Astrocyte of the spinal cord (primary cell): ENCODE data around the gene SDF4.

Experiments
- DNase-seq: peaks from one replicate; pipeline ENCODE4 v3.0.0; 2011; ENCODE audit warnings: low read depth, low spot score
- H3K4me3 ChIP-seq: 2 replicates; pipeline ENCODE4 v1.5.1; 2011; ENCODE audit warnings: low read depth, mild to moderate bottlenecking, low read length, moderate library complexity
- in situ Hi-C: cut with HindIII; loops from 2 replicates; pipeline ENCODE4 v1.10.0; 2017; ENCODE audit warnings: low sequenced_read_pairs
- TF ChIP-seq, protein P1 (sequence below): IDR thresholded peaks from 2 replicates; pipeline ENCODE4 v1.5.1; 2012; ENCODE audit warnings: low read depth, mild to moderate bottlenecking, low read length, inconsistent platforms

The SDF4 gene

DNA sequence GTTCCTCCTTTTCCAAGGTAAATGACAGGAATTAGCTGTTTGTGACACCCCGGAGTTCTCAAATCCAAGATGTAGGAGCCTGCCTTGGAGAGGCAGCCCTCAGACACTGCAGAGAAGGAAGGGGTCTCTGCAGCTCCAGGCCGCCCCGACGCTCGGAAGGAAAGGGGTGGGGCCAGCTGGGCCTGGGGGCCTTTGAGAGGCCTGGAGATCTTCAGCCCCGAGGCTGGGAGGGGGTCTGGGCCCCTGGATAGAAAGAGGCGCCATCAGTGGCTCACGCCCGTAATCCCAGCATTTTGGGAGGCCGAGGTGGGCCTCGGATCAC is 24.3 kb downstream of the SDF4 start:
- no peak for DNase-seq
- H3K4me3 ChIP-seq: no peak overlapping the region
- TF ChIP-seq, protein P1, sequence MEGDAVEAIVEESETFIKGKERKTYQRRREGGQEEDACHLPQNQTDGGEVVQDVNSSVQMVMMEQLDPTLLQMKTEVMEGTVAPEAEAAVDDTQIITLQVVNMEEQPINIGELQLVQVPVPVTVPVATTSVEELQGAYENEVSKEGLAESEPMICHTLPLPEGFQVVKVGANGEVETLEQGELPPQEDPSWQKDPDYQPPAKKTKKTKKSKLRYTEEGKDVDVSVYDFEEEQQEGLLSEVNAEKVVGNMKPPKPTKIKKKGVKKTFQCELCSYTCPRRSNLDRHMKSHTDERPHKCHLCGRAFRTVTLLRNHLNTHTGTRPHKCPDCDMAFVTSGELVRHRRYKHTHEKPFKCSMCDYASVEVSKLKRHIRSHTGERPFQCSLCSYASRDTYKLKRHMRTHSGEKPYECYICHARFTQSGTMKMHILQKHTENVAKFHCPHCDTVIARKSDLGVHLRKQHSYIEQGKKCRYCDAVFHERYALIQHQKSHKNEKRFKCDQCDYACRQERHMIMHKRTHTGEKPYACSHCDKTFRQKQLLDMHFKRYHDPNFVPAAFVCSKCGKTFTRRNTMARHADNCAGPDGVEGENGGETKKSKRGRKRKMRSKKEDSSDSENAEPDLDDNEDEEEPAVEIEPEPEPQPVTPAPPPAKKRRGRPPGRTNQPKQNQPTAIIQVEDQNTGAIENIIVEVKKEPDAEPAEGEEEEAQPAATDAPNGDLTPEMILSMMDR: no peak
- in situ Hi-C loops: no loop called here

DNA sequence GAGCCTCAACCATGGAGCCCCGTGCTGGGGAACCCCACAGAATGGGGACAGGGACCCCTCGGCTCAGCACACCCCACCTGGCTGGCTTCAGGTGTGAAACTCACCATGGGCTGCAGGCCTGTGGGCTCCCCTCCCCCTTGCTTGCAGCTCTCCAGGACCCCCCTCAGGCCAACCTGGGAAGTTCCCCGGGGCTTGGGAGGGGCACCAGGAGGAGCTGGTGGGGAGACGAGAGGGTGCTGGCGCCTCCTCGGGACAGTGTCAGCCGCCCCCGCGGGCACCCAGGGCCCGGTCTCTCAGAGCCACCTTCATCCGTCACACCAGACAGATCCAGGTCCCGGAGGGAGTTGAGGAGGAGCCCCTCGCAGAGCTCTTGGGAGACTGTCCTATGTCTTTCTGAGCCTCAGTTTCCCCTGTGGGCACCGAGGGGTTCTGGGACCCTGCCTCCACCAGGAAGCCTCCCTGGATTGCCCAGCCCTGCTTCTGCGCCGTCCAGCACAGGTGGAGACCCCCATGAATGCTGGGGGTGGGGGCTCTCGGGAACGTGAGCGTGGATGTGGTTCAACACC is 24.8 kb downstream of the SDF4 start:
- no peak overlapping the region for H3K4me3 ChIP-seq
- in situ Hi-C loops: no loop called here
- no peak for DNase-seq
- TF ChIP-seq, protein P1: peak; percentile 7

DNA sequence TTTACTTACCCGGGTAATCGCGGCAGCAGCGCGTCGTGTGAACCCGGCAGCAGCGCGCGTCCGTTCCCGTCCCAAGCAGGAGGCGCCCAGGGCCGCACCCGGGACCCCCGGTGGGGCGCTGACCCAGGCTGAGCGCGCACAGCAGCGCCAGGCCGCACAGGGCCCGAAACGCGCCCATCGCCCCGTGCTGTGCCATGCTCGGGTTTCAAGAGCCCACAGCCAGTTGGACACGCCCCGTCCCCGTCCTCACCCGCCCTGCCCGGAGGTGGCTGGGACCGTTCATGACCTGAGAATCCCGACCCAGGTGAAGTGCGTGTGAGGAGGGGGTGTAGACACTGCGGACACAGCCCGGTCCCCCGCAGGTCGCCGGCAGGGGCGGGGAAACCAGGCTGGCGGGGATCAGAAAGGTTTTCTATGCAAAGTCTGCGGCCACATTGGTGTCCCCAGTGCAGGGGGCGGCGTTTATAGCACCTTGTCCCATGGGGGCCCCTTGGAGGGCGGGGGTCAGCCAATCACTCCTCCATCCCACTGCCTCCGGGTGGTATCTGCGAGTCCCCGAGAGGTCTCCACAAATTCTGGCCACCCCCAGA is 25.3 kb downstream of the SDF4 start, which contains the start of gene TNFRSF18:
Gene TNFRSF18, minus strand, starts transcription at position 217 of the 590 bp plus-strand sequence. Its CDS starts 21 bp downstream, at position 196.
- H3K4me3 ChIP-seq: no peak within 1 kb of the TSS
- TF ChIP-seq, protein P1: no peak
- in situ Hi-C loops: no loop called here
- peak; percentile 5 for DNase-seq

DNA sequence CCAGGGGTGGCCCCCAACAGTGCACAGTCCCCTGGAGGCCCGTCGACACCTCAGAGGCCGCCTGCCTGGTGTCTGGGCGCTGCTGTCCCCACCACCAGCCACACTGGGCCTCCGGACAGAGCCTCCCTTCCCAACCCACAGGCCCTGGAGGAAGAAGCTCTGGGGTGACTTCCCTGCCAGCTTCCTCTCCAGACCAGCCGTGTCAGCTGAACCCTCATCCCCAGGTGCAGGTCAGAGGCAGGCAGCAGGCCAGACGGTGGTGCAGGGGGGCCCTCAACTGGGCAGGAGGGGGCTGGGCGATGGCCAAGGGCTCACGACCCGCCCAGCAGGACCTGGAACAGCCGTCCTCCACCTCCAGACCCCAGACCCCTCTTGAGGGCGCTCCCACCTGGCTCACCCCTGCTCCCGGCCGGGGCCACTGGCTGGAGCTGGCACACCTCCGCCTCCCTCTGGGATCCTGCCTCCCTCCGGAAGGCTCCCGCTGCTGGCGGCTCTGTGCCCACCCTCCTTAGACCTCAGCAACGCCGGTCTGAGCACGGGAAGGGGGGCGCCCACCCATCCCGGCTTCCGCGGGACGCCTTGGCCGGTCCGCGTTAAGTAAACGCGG is 25.9 kb downstream of the SDF4 start:
- no peak for DNase-seq
- H3K4me3 ChIP-seq: no peak overlapping the region
- TF ChIP-seq, protein P1: no peak
- in situ Hi-C loops: no loop called here

DNA sequence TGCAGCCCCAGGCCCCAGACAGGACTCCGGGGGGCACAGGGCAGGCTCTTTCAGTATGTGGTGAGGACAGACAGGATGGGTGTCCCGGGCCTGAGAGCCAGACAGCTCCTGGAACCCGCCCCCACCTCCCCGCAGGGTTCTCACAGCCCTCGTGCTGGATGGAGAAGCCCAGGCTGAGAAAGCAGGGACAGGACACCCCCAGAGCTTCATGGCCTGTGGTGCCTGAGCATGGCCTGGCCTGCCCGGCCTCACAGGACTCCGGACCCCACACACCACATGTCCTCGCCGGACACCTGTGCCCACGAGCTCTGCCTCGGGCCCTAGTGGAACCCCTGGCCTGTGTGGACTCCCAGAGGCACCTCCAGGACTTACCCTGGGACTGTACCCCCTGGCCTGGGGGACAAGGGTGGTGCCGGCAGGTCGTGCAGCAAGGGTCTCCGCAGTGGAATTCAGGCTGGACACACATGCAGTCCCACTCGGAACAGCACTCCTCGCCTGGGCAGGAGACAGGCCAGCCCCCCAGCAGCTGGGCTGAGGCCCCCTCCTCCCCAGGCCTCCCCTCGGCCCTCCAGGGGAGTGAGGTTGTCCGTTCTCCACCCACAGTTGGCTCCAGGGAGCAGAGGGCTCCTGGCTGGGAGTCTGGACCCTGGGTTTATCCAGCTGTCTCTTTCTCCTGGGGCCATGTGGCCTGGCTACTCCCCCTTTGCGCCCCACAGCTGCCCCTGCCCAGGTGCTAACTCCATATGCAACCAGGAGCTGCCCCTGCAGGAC is 26.6 kb downstream of the SDF4 start:
- DNase-seq: no peak
- TF ChIP-seq, protein P1: no peak
- no peak overlapping the region for H3K4me3 ChIP-seq
- in situ Hi-C loops: no loop called here

DNA sequence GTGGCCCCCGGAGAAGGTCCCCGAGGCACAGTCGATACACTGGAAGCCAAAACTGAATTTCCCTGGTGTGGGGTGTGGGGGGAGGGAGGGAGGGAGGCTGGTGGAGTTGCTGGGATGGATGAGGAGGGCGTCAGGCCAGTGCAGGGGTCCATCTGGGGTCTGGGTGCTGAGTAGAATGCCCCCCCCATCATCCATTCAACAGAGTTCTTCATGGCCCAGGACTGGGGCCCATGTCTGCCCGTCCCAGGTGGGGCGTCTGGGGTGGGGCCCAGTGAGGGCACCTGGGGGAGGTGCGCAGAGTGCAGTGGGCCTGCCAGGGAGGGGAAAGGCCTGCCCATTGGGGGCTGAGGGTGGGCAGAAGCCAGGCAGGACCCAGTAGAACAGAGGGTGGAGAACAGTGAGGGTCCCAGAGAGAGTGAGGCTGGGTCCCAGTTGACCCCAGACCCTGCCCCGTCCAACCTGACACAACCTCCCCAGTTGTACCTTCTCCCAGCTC is 27.3 kb downstream of the SDF4 start:
- no peak overlapping the region for H3K4me3 ChIP-seq
- TF ChIP-seq, protein P1: no peak
- DNase-seq: no peak
- in situ Hi-C loops: no loop called here
